Activated naive CD4-positive, alpha-beta T cell treated with anti-CD3 and anti-CD28 coated beads for 36 hours (primary cell): Measurements from ENCODE around the gene ALDOA. TPM values are rescaled to one million over a fixed set of nuclear protein-coding genes. Genes with fewer than 3 reads are reported as not detected.
A peak's percentile ranks its signal among the peaks of the same experiment; 100 is the strongest.
"Not testable (repeated sequence)": the region's sequence is repeated elsewhere in the genome, so short reads cannot be mapped to it uniquely, and the experiment has no call there.

ENCODE experiments used
- CTCF ChIA-PET: fragments of 350-600 bp; sonication (Branson Sonifier 250); formaldehyde crosslinking; loops from one replicate; lab custom pipeline; 2021; ENCODE audit warnings: antibody characterized with exemption; lab: Charles Lee
- DNase-seq: peaks from one replicate; pipeline ENCODE4 v3.0.0-alpha.2; 2020
- H3K27ac Mint-ChIP-seq: one replicate; pipeline ENCODE4 v1.8.0; 2021; ENCODE audit warnings: mild to moderate bottlenecking, mixed read lengths
- H3K27me3 Mint-ChIP-seq: one replicate; pipeline ENCODE4 v1.8.0; 2021; ENCODE audit warnings: low read depth, mixed read lengths
- H3K36me3 Mint-ChIP-seq: one replicate; pipeline ENCODE4 v1.8.0; 2021; ENCODE audit warnings: low read depth, mixed read lengths
- H3K4me1 Mint-ChIP-seq: one replicate; pipeline ENCODE4 v1.8.0; 2021; ENCODE audit warnings: low read depth, mixed read lengths
- H3K4me3 Mint-ChIP-seq: one replicate; pipeline ENCODE4 v1.8.0; 2021; ENCODE audit warnings: mild to moderate bottlenecking, moderate library complexity, mixed read lengths
- H3K9me3 Mint-ChIP-seq: one replicate; pipeline ENCODE4 v1.8.0; 2021; ENCODE audit warnings: mixed read lengths
- intact Hi-C: fragments of 100-400 bp; cut with micrococcal nuclease; formaldehyde crosslinking; loops from one replicate; pipeline ENCODE4 v1.15.1; 2023
- total RNA-seq, 2 experiments: library from RNA; stranded (reverse); gene quantifications; one replicate each; pipeline ENCODE4 v1.2.3, GENCODE V29; 2021

Gene ALDOA
- total RNA-seq, 2 experiments from 2014 or later = 1,750 to 1,795 TPM

DNA sequence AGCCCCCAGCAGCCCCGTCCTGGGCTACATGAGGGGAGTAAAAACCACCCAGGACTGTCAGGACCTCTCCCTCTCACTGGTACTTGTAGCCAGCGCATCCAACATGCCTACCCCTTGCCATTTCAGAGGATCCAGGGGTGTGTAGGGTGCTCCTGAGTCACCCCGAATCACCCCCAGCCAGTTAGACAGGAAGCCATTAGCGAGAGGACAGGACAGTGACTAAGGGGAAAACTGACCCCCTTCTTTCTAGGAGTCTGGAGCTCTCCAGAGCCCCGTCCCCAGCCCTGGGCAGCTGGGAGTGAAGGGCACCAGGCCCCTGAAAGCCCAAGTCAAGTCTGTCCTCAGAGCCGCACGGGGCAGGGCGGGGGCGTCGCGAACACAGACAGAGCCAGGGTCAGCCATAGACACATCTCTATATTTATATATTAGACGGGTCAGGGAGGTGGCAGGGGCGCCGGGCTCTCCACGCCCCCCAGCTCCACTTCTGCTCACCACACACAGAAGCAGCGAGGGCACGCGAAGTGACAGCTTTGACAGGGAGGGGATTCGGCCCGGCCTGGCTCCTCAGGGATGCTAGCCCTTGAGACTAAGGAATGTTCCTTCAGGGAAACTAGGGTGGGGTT lies 48.3 kb downstream of the ALDOA start:
- no peak for DNase-seq
- no peak overlapping the region for H3K27ac Mint-ChIP-seq
- intact Hi-C loops = no loop called here
- H3K4me1 Mint-ChIP-seq = peaks cover 14% of the 10 kb centered on the region
- no peak overlapping the region for H3K4me3 Mint-ChIP-seq
- CTCF ChIA-PET = interaction anchor here (0.6 to 3.6 kb wide), 2 partner anchors 22 to 36 kb away, joined by 3 to 19 read pairs; partner anchors contain the start of gene TBX6
- peaks cover 3% of the 10 kb centered on the region for H3K36me3 Mint-ChIP-seq
- H3K9me3 Mint-ChIP-seq = no peaks in the 10 kb centered on the region
- H3K27me3 Mint-ChIP-seq = no peaks in the 10 kb centered on the region

DNA sequence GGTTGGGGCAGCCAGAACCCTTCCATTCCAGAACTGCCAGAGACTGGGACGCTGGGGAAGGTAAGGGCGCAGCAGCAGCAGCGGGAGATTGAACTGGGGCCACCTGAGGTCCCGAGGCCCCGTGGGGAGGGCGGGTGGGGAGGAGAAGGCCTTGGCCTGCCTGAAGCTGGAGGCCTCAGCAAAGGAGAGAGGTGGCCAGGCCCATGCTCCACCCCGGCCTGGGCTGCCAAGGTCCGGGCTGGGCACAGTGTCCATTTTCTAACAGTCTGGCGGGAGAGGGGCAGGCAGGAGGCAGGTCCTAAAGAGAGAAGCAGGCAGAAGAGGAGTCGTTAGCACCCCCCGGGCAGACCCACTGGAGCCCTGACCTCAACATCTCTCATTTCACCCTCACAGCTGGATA lies 48.9 kb downstream of the ALDOA start:
- CTCF ChIA-PET = interaction anchor here (1.1 to 1.3 kb wide), 2 partner anchors 29 to 514 kb away, joined by 4 read pairs; no protein-coding TSS in a partner anchor
- H3K27ac Mint-ChIP-seq = no peak overlapping the region
- no peaks in the 10 kb centered on the region for H3K27me3 Mint-ChIP-seq
- no peaks in the 10 kb centered on the region for H3K9me3 Mint-ChIP-seq
- H3K4me3 Mint-ChIP-seq = no peak overlapping the region
- H3K4me1 Mint-ChIP-seq = peaks cover 17% of the 10 kb centered on the region
- intact Hi-C loops = no loop called here
- DNase-seq = no peak
- peaks cover 4% of the 10 kb centered on the region for H3K36me3 Mint-ChIP-seq

DNA sequence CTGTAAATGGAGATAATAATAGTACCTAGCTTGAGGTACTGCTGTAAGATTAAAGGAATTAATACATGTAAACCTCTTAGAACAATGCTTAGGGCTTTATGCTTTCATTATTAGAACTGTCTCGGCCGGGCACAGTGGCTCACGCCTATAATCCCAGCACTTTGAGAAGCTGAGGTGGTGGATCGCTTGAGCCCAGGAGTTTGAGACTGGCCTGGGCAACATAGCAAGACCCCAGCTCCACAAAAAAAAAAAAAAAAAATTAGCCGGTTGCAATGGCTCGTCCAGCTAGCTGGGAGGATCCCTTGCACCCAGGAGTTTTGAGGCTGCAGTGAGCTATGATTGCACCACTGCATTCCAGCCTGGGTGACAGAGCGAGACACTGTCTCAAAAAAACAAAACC lies 49.3 kb downstream of the ALDOA start:
- intact Hi-C loops, H3K36me3 Mint-ChIP-seq, DNase-seq, H3K27me3 Mint-ChIP-seq, H3K4me3 Mint-ChIP-seq, H3K9me3 Mint-ChIP-seq: not testable (repeated sequence)
- H3K27ac Mint-ChIP-seq = peak overlapping the region; percentile 13
- peaks cover 18% of the 10 kb centered on the region for H3K4me1 Mint-ChIP-seq
- CTCF ChIA-PET = interaction anchor here (0.7 to 1.3 kb wide), 4 partner anchors 28 to 513 kb away, joined by 3 to 4 read pairs (median 4); partner anchors contain the start of gene C16orf92

DNA sequence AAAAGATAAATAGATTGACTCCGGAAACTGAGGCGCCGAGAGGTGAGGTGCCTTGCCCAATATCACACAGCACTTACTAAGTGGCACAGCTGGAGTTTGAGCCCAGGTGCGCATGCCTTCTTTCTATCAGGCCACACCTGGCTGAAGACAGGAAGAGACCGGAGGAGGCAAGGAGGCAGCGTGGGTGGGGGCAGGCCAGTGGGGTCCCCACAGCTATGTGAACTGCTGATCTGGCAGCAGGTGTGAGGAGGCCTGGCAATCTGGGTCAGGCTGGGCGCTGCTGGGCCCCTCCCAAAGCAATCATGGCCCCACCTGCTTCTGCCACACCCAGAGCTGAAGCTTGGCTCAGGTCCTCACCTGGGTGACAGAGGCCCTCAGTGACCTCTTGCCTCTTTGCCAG lies 49.7 kb downstream of the ALDOA start:
- DNase-seq = peak; percentile 36
- Mint-ChIP-seq H3K4me1 (peaks cover 22% of the 10 kb centered on the region), H3K4me3 (no peak overlapping the region), H3K27me3 (no peaks in the 10 kb centered on the region), H3K27ac (peak overlapping the region; percentile 13), H3K9me3 (no peaks in the 10 kb centered on the region), H3K36me3 (peaks cover 4% of the 10 kb centered on the region)
- intact Hi-C loops = no loop called here
- CTCF ChIA-PET = interaction anchor here (0.7 to 1.3 kb wide), 5 partner anchors 12 to 513 kb away, joined by 3 to 4 read pairs (median 4); partner anchors contain the start of gene C16orf92

DNA sequence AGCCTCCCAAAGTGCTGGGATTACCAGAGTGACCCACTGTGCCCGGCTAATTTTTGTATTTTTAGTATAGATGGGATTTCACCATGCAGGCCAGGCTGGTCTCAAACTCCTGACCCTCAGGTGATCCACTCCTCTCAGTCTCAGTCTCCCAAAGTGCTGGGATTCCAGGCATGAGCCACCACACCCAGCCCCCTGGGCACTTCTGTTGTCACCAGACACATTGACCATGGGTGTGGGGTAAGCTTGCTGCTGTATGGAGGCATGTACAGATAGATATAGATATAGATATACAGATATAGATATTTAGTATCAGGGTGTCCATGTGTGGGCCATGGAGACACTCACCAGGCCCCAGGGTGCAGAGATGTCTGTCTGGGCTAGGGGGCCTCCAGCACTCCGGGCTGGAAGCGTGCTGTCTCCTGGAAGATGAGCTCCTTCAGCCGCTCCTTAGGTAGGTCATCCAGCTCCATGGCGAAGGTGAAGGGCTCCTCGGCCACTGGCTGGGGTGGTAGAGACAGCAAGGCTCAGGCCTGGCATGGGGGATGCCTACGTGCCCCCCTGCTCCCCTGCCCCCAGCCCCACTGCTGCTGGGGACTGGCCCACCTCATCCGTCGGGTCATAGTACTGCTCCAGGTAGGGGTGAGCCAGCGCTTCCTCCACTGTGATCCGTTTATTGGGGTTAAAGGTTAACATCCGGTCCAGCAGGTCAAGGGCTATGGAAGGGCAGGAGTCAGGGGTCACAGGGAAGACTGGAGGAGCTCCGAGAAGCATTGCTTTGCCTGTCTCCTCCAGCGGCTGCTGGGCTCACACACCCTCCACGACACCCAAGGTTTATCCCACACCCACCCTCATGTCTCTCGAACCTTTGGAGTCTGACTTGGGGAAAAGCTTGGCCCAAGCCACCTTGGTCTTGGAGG lies 51.0 kb downstream of the ALDOA start:
- intact Hi-C loops = no loop called here
- CTCF ChIA-PET = interaction anchor here (0.5 to 0.7 kb wide), 5 partner anchors 12 to 270 kb away, joined by 3 to 4 read pairs (median 3); no protein-coding TSS in a partner anchor
- H3K4me1 Mint-ChIP-seq = peaks cover 32% of the 10 kb centered on the region
- H3K9me3 Mint-ChIP-seq = no peaks in the 10 kb centered on the region
- no peak overlapping the region for H3K4me3 Mint-ChIP-seq
- no peak overlapping the region for H3K27ac Mint-ChIP-seq
- no peak for DNase-seq
- H3K36me3 Mint-ChIP-seq = peaks cover 4% of the 10 kb centered on the region
- H3K27me3 Mint-ChIP-seq = no peaks in the 10 kb centered on the region

DNA sequence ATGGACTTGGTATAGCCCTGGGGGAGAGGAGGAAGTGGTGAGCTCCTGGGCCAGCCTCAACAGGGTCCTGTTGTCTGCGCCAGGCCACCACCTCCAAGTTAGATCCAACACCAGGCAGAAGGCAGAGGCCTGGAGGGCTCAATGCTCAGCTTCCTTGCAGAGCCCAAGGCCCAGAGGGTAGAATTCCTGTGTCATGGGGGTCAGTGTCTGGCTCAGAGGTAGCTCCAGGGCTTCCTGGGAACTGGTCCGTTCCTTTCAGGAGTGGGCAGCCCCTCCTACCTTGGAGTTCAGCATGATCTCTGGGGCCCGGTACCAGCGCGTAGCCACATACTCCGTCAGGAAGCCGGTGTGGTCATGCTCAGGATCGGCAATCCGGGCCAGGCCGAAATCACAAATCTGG lies 52.2 kb downstream of the ALDOA start:
- Mint-ChIP-seq H3K9me3 (no peaks in the 10 kb centered on the region), H3K36me3 (peaks cover 1% of the 10 kb centered on the region), H3K4me3 (no peak overlapping the region), H3K4me1 (peaks cover 41% of the 10 kb centered on the region), H3K27ac (no peak overlapping the region), H3K27me3 (no peaks in the 10 kb centered on the region)
- DNase-seq = no peak
- intact Hi-C loops = no loop called here
- CTCF ChIA-PET = interaction anchor here (1.4 kb wide), 1 partner anchor 26 kb away, joined by 4 read pairs; the partner anchor contains the start of gene TBX6

DNA sequence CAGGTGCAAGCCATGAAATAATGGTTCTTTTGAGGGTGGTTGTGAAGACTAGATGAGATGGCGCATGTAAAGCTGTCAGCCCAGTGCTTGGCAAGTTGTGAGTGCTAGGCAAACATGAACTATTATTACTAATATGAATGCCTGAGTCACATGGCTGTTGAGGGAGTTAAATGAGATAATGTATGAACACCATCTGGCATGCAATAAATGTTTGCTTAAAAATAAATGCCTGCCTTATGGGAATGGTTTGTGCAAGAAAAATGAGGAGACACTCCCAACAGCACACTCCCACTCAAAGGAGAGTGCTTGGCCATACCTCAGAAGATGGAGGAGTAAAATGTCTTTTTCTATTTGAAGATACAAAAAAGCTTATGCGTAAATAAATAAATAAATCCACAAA lies 53.9 kb downstream of the ALDOA start:
- intact Hi-C loops = no loop called here
- CTCF ChIA-PET = interaction anchor here (0.6 kb wide), 1 partner anchor 31 kb away, joined by 3 read pairs; no protein-coding TSS in a partner anchor
- H3K27ac Mint-ChIP-seq = no peak overlapping the region

More for the DNA sequence above, 53.9 kb downstream of the ALDOA start:
- Mint-ChIP-seq H3K9me3 (no peaks in the 10 kb centered on the region), H3K27me3 (no peaks in the 10 kb centered on the region), H3K36me3 (peaks cover 1% of the 10 kb centered on the region), H3K4me3 (no peak overlapping the region), H3K4me1 (peaks cover 40% of the 10 kb centered on the region)
- no peak for DNase-seq

Other genes starting within 250 kb of the ALDOA start
- 10 to 100 TPM; 16.9 to 19.3 TPM for gene PAGR1, start 249.6 kb upstream of the ALDOA start, total RNA-seq
- 10 to 100 TPM; 84.1 to 86.9 TPM for gene MVP, start 245.3 kb upstream of the ALDOA start, total RNA-seq
- gene CDIPT, start 202.5 kb upstream of the ALDOA start, total RNA-seq = 10 to 100 TPM; 29.0 to 31.0 TPM
- under 1 TPM; 0.30 to 0.31 TPM for gene SEZ6L2, start 166.2 kb upstream of the ALDOA start, total RNA-seq
- 1 to 10 TPM; 1.3 to 1.7 TPM for gene ASPHD1, start 165.3 kb upstream of the ALDOA start, total RNA-seq
- 10 to 100 TPM; 25.8 to 29.4 TPM for gene KCTD13, start 139.5 kb upstream of the ALDOA start, total RNA-seq
- 10 to 100 TPM; 31.9 to 35.5 TPM for gene TMEM219, start 103.7 kb upstream of the ALDOA start, total RNA-seq
- 10 to 100 TPM; 20.9 to 21.6 TPM for gene TAOK2, start 91.9 kb upstream of the ALDOA start, total RNA-seq
- 10 to 100 TPM; 40.8 to 43.9 TPM for gene HIRIP3, start 70.1 kb upstream of the ALDOA start, total RNA-seq
- gene INO80E, start 69.5 kb upstream of the ALDOA start, total RNA-seq = 10 to 100 TPM; 62.0 to 65.4 TPM
- gene DOC2A, start 54.7 kb upstream of the ALDOA start, total RNA-seq = under 1 TPM; 0.64 to 0.86 TPM
- gene C16orf92, start 42.6 kb upstream of the ALDOA start, total RNA-seq = not detected
- 1 to 10 TPM; 4.6 to 6.1 TPM for gene TLCD3B, start 34.5 kb upstream of the ALDOA start, total RNA-seq
- gene PPP4C, start 10.2 kb downstream of the ALDOA start, total RNA-seq = 100 to 1,000 TPM; 104 to 105 TPM
- 1 to 10 TPM; 3.6 to 4.7 TPM for gene TBX6, start 26.2 kb downstream of the ALDOA start, total RNA-seq
- 10 to 100 TPM; 24.6 to 27.3 TPM for gene YPEL3, start 30.5 kb downstream of the ALDOA start, total RNA-seq
- 10 to 100 TPM in 1 of 2 experiments, 1 to 10 TPM in 1; 9.1 to 10.3 TPM for gene GDPD3, start 47.8 kb downstream of the ALDOA start, total RNA-seq
- 10 to 100 TPM; 64.3 to 64.5 TPM for gene MAPK3, start 57.5 kb downstream of the ALDOA start, total RNA-seq
- 100 to 1,000 TPM; 855 to 866 TPM for gene CORO1A, start 117.8 kb downstream of the ALDOA start, total RNA-seq
- 100 to 1,000 TPM; 160 to 173 TPM for gene BOLA2B, start 127.9 kb downstream of the ALDOA start, total RNA-seq
- 10 to 100 TPM; 35.4 to 42.5 TPM for gene SLX1A, start 128.1 kb downstream of the ALDOA start, total RNA-seq
- 1 to 10 TPM; 8.7 to 9.2 TPM for gene SULT1A3, start 133.5 kb downstream of the ALDOA start, total RNA-seq
- 1 to 10 TPM; 5.7 to 6.8 TPM for gene NPIPB13, start 182.7 kb downstream of the ALDOA start, total RNA-seq